ENCODE data around the gene GPN1.

Gene GPN1

DNA sequence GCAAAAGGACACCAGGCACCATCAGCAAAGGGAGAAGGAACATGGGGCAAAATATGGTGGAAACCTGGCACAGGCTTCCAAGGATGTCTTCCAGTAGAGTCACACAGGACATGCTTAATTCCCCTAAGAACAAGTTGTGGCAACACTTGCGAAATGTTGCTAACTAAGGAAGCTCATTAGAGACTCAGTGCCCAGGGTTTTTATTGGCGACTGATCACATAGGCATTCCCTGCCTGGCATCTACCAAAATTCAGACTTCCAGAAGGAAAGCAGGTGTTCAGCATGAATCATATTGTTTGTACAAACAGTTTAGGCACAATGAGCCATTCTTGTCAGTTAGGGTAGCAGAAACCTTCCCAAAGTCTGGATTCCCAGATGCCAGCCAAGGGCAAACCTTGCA, 60.6 kb downstream of the GPN1 start:
- H2AFZ ChIP-seq (ENCODE audit: low read depth, low read length) = no peak overlapping the region
- H3K27ac ChIP-seq (ENCODE audit: low read length) = no peak overlapping the region
- H3K27me3 ChIP-seq (ENCODE audit: low read depth, low read length) = no peaks in the 10 kb centered on the region
- H3K9ac ChIP-seq (ENCODE audit: low read length) = no peak overlapping the region
- no peaks in the 10 kb centered on the region for H3K79me2 ChIP-seq (ENCODE audit: low read length)
- H4K20me1 ChIP-seq (ENCODE audit: insufficient read depth, low read length) = no peaks in the 10 kb centered on the region
- H3K36me3 ChIP-seq (replicated peaks; ENCODE audit: low read depth, low read length) = peaks cover 14% of the 10 kb centered on the region
- H3K4me1 ChIP-seq (ENCODE audit: low read length) = no peaks in the 10 kb centered on the region
- no peaks in the 10 kb centered on the region for H3K9me3 ChIP-seq (ENCODE audit: insufficient read depth, low read length)
- H3K4me2 ChIP-seq (ENCODE audit: low read length) = no peak overlapping the region
- TF ChIP-seq, protein P1, sequence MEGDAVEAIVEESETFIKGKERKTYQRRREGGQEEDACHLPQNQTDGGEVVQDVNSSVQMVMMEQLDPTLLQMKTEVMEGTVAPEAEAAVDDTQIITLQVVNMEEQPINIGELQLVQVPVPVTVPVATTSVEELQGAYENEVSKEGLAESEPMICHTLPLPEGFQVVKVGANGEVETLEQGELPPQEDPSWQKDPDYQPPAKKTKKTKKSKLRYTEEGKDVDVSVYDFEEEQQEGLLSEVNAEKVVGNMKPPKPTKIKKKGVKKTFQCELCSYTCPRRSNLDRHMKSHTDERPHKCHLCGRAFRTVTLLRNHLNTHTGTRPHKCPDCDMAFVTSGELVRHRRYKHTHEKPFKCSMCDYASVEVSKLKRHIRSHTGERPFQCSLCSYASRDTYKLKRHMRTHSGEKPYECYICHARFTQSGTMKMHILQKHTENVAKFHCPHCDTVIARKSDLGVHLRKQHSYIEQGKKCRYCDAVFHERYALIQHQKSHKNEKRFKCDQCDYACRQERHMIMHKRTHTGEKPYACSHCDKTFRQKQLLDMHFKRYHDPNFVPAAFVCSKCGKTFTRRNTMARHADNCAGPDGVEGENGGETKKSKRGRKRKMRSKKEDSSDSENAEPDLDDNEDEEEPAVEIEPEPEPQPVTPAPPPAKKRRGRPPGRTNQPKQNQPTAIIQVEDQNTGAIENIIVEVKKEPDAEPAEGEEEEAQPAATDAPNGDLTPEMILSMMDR (IDR thresholded peaks at IDR 0.05; ENCODE audit: low read depth, low read length) = no peak
- no peak for TF ChIP-seq EZH2phosphoT487 (IDR thresholded peaks at IDR 0.05; ENCODE audit: low read depth)
- no peak overlapping the region for H3K4me3 ChIP-seq (ENCODE audit: low read length)

DNA sequence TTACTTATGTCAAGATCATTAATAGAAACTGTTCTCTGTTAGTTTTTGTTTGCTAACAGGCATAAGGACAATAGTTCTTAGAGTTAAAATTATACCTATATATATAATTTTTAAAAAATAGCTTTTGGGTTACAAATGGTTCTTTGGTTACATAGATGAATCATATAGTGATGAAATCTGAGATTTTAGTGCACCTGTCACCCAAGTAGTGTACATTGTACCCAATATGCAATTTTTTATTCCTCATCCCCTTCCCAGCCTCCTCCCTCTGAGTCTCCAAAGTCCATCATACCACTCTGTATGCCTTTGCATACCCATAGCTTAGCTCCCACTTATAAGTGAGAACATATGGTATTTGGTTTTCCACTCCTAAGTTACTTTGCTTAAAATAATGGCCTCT, 61.2 kb downstream of the GPN1 start:
- no peak overlapping the region for H3K9ac ChIP-seq (ENCODE audit: low read length)
- H3K27me3 ChIP-seq (ENCODE audit: low read depth, low read length) = no peaks in the 10 kb centered on the region
- H3K36me3 ChIP-seq (replicated peaks; ENCODE audit: low read depth, low read length) = peaks cover 14% of the 10 kb centered on the region
- no peak overlapping the region for H3K4me2 ChIP-seq (ENCODE audit: low read length)
- H3K4me3 ChIP-seq (ENCODE audit: low read length) = no peak overlapping the region
- no peaks in the 10 kb centered on the region for H3K4me1 ChIP-seq (ENCODE audit: low read length)
- no peak overlapping the region for H3K27ac ChIP-seq (ENCODE audit: low read length)
- no peaks in the 10 kb centered on the region for H3K9me3 ChIP-seq (ENCODE audit: insufficient read depth, low read length)
- H3K79me2 ChIP-seq (ENCODE audit: low read length) = no peaks in the 10 kb centered on the region
- no peaks in the 10 kb centered on the region for H4K20me1 ChIP-seq (ENCODE audit: insufficient read depth, low read length)
- TF ChIP-seq EZH2phosphoT487 (IDR thresholded peaks at IDR 0.05; ENCODE audit: low read depth) = no peak
- no peak overlapping the region for H2AFZ ChIP-seq (ENCODE audit: low read depth, low read length)

DNA sequence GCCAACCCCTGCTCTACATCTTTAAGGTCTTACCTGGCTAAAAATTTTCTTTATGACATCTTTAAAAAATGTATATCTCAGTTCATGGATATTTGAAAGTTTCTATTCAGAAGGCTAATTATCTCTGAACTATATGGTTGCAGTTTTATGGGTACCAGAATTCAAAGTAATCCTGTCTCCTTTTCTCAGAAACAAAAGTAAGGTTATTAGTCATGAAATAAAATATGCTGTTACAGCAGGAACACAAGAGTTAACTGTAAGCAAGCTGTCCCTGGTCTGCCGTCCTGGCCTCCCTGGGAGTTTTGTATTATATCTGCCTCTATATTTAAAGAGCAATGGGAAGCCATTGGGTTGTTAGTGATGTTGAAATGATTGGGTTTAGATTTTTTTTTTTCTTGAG, 68.8 kb downstream of the GPN1 start:
- Histone ChIP-seq H3K36me3 (replicated peaks; ENCODE audit: low read depth, low read length) (peaks cover 8% of the 10 kb centered on the region), H2AFZ (ENCODE audit: low read depth, low read length) (no peak overlapping the region), H3K79me2 (ENCODE audit: low read length) (no peaks in the 10 kb centered on the region), H3K4me1 (ENCODE audit: low read length) (no peaks in the 10 kb centered on the region), H3K9me3 (ENCODE audit: insufficient read depth, low read length) (no peaks in the 10 kb centered on the region), H3K27me3 (ENCODE audit: low read depth, low read length) (no peaks in the 10 kb centered on the region), H3K9ac (ENCODE audit: low read length) (no peak overlapping the region), H3K4me3 (ENCODE audit: low read length) (no peak overlapping the region), H3K4me2 (ENCODE audit: low read length) (no peak overlapping the region), H4K20me1 (ENCODE audit: insufficient read depth, low read length) (no peaks in the 10 kb centered on the region), H3K27ac (ENCODE audit: low read length) (no peak overlapping the region)
- TF ChIP-seq, protein P1 (IDR thresholded peaks at IDR 0.05; ENCODE audit: low read depth, low read length) = no peak

Measured in OCI-LY3 (cell line).